Brain pericyte (primary cell): ENCODE results near the gene ZNF346.
A peak's percentile ranks its signal among the peaks of the same experiment; 100 is the strongest.
"Not testable (repeated sequence)": the region's sequence is repeated elsewhere in the genome, so short reads cannot be mapped to it uniquely, and the experiment has no call there.

ENCODE experiments used
- DNase-seq: peaks from one replicate; pipeline ENCODE4 v3.0.0-alpha.2; 2012; ENCODE audit warnings: low read depth, low spot score

Gene ZNF346

GRCh38 chr5:177022386-177023302, at the start of gene ZNF346:
ZNF346 (plus strand) TSS chr5:177022696; CDS start chr5:177022739, 43 bp downstream.
- peak; percentile 64 for DNase-seq

- no peak for DNase-seq
Observed at GRCh38 chr5:176979669-176980068, 42.8 kb upstream of the ZNF346 start.

- no peak for DNase-seq
Observed at GRCh38 chr5:176980818-176981217, 41.7 kb upstream of the ZNF346 start.

- not testable (repeated sequence) for DNase-seq
Observed at GRCh38 chr5:176983112-176983511, 39.4 kb upstream of the ZNF346 start.

- DNase-seq: not testable (repeated sequence)
Observed at GRCh38 chr5:176983593-176983992, 38.9 kb upstream of the ZNF346 start.

- DNase-seq: not testable (repeated sequence)
Observed at GRCh38 chr5:176984176-176984575, 38.3 kb upstream of the ZNF346 start.

GRCh38 chr5:176985516-176985915, 37.0 kb upstream of the ZNF346 start:
- no peak for DNase-seq

- DNase-seq: no peak
Observed at GRCh38 chr5:176986280-176986679, 36.2 kb upstream of the ZNF346 start.

- no peak for DNase-seq
Observed at GRCh38 chr5:176987583-176987982, 34.9 kb upstream of the ZNF346 start.

GRCh38 chr5:176993081-176993480, 29.4 kb upstream of the ZNF346 start:
- not testable (repeated sequence) for DNase-seq

GRCh38 chr5:176994460-176995121, 27.9 kb upstream of the ZNF346 start:
- DNase-seq: no peak

GRCh38 chr5:176995122-176995490, 27.4 kb upstream of the ZNF346 start:
- no peak for DNase-seq

GRCh38 chr5:176995896-176996767, 26.4 kb upstream of the ZNF346 start:
- DNase-seq: no peak

GRCh38 chr5:176996780-176997179, 25.7 kb upstream of the ZNF346 start:
- DNase-seq: no peak

GRCh38 chr5:176998828-176999227, 23.7 kb upstream of the ZNF346 start:
- DNase-seq: no peak

GRCh38 chr5:176999526-176999925, 23.0 kb upstream of the ZNF346 start:
- DNase-seq: not testable (repeated sequence)

- no peak for DNase-seq
Observed at GRCh38 chr5:177003649-177004048, 18.8 kb upstream of the ZNF346 start.

- DNase-seq: no peak
Observed at GRCh38 chr5:177004961-177005360, 17.5 kb upstream of the ZNF346 start.

GRCh38 chr5:177005619-177006264, 16.8 kb upstream of the ZNF346 start:
- no peak for DNase-seq

- peak; percentile 81 for DNase-seq
Observed at GRCh38 chr5:177006265-177006972, 16.1 kb upstream of the ZNF346 start, which contains the start of gene UIMC1. UIMC1 (minus strand) TSS chr5:177006779; CDS start chr5:176982615, 24,164 bp downstream.

GRCh38 chr5:177008716-177009115, 13.8 kb upstream of the ZNF346 start:
- no peak for DNase-seq
